Prostate gland (tissue), 2 donors: Measurements from ENCODE around the gene ANKIB1.

Experiments used
- CTCF ChIP-seq, 4 experiments: fragments of 200-600 bp in 2 of 4; fragments of 450-650 bp in 2 of 4; sonication (generic) in 2 of 4; IDR thresholded peaks; 1 replicate in 3 of 4; 2 replicates in 1 of 4; pipeline ENCODE4 v1.5.1; 2016 to 2019; ENCODE audit warnings: antibody characterized with exemption in 4 of 4, mild to moderate bottlenecking in 2 of 4, moderate library complexity in 2 of 4
- POLR2AphosphoS5 ChIP-seq: sonication (generic); formaldehyde crosslinking; IDR thresholded peaks from one replicate; pipeline ENCODE4 v1.6.1; 2017; ENCODE audit warnings: antibody characterized with exemption

GRCh38 chr7:92253251-92253650 is 7.5 kb downstream of the ANKIB1 start:
- TF ChIP-seq CTCF (IDR thresholded peaks at IDR 0.05), result no peak
- no peak for TF ChIP-seq POLR2AphosphoS5
